ENCODE measurements around the gene TRUB2. TPM values are rescaled to one million over a fixed set of nuclear protein-coding genes. Genes with fewer than 3 reads are reported as not detected.

TRUB2 gene
- total RNA-seq, 1 experiment from 2014 or later = 42.1 TPM

DNA sequence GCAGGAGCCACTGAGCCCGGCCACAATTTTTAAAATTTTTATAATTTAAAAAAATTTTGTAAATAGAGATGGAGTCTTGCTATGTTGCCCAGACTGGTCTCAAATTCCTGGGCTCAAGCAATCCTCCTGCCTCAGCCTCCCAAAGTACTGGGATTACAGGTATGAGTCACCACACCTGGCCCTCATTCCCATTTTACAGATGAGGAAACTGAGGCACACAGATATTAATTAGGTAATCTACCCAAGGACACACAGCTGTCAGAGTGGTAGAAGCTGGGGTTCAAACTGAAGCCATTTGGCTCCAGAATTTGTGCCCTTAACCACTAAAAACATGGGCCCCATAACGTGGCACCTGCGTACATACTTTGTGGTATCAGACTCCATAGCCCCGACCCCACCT, 7.5 kb downstream of the TRUB2 start (continued):
- TF ChIP-seq SRF (IDR thresholded peaks at IDR 0.05; ENCODE audit: low read depth) = no peak

DNA sequence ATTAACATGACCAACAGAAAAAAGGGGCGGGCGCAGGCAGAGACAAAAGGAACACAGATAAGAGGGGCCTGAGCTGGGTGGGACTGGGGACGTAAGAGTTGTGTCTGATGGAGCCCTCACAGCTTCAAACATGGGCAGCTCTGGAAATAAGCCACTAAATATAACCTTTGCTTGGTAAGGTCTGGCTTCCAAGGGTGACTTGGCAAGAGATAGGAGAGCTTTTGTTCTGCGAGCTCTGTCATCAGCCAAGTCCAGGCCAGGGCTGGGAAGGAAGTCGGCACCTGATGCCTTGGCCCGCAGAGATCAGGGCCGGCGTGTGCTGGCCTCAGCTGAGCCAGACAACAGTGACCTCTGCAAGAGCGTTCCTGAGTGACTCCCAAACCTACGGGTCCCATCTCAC, 11.8 kb downstream of the TRUB2 start:
- no peak overlapping the region for H3K4me2 ChIP-seq (ENCODE audit: low read length)
- no peaks in the 10 kb centered on the region for H3K79me2 ChIP-seq (ENCODE audit: insufficient read depth, low read length)
- peaks cover 35 to 42% of the 10 kb centered on the region in 2 experiments for H3K4me1 ChIP-seq (ENCODE audit: control insufficient read depth in 1 of 2, insufficient read depth in 2 of 2, low read length in 2 of 2)
- no peak overlapping the region for H3K9ac ChIP-seq (ENCODE audit: low read length)
- no peaks in the 10 kb centered on the region for H3K9me3 ChIP-seq (ENCODE audit: control insufficient read depth in 1 of 2, insufficient read depth in 1 of 2, low read depth in 1 of 2, low read length in 2 of 2)
- CTCF ChIA-PET = no interaction called here
- no peak overlapping the region for H3K27ac ChIP-seq (ENCODE audit: low read depth, low read length)
- POLR2A ChIA-PET = no interaction called here
- RAD21 ChIA-PET (ENCODE audit: low non-redundant PET in 1 of 2, low total read pairs in 2 of 2, uncharacterized antibody in 2 of 2, unreplicated experiment in 2 of 2) = no interaction called here
- H3K4me3 ChIP-seq (replicated peaks in 1 of 2; ENCODE audit: low read depth in 1 of 2, low read length in 2 of 2) = no peak overlapping the region
- H4K20me1 ChIP-seq (ENCODE audit: insufficient read depth) = no peaks in the 10 kb centered on the region
- no peaks in the 10 kb centered on the region for H3K9me2 ChIP-seq (ENCODE audit: insufficient read depth)
- no peaks in the 10 kb centered on the region for H3K27me3 ChIP-seq (ENCODE audit: insufficient read depth, low read length)
- peaks cover 9 to 23% of the 10 kb centered on the region in 2 experiments; a peak in 3 of 4 replicates for H3K36me3 ChIP-seq (ENCODE audit: control insufficient read depth in 1 of 2, insufficient read depth in 2 of 2, low read length in 2 of 2)
- no peak overlapping the region for H2AFZ ChIP-seq (ENCODE audit: low read depth, low read length, poor library complexity, severe bottlenecking)
- DNase-seq (ENCODE audit: low read depth, low spot score) = no peak
- no TSS peak for BruUV-seq (replicated peaks)
- no peak for TF ChIP-seq POLR2AphosphoS5 (IDR thresholded peaks at IDR 0.05; ENCODE audit: low read depth, low read length)
- TF ChIP-seq SP1 (IDR thresholded peaks at IDR 0.05; ENCODE audit: low read depth) = no peak
- TF ChIP-seq JUND (IDR thresholded peaks at IDR 0.05) = no peak
- no peak for TF ChIP-seq YY1 (IDR thresholded peaks at IDR 0.05; ENCODE audit: extremely low read depth, insufficient replicate concordance, low read depth, low read length)
- TF ChIP-seq, protein P1, sequence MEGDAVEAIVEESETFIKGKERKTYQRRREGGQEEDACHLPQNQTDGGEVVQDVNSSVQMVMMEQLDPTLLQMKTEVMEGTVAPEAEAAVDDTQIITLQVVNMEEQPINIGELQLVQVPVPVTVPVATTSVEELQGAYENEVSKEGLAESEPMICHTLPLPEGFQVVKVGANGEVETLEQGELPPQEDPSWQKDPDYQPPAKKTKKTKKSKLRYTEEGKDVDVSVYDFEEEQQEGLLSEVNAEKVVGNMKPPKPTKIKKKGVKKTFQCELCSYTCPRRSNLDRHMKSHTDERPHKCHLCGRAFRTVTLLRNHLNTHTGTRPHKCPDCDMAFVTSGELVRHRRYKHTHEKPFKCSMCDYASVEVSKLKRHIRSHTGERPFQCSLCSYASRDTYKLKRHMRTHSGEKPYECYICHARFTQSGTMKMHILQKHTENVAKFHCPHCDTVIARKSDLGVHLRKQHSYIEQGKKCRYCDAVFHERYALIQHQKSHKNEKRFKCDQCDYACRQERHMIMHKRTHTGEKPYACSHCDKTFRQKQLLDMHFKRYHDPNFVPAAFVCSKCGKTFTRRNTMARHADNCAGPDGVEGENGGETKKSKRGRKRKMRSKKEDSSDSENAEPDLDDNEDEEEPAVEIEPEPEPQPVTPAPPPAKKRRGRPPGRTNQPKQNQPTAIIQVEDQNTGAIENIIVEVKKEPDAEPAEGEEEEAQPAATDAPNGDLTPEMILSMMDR (IDR thresholded peaks at IDR 0.05 in 2 of 3, conservative IDR thresholded peaks at IDR 0.05 in 1 of 3; ENCODE audit: borderline replicate concordance in 1 of 3, insufficient read depth in 1 of 3, low read depth in 2 of 3, low read length in 2 of 3) = no peak
- TF ChIP-seq, protein P2, sequence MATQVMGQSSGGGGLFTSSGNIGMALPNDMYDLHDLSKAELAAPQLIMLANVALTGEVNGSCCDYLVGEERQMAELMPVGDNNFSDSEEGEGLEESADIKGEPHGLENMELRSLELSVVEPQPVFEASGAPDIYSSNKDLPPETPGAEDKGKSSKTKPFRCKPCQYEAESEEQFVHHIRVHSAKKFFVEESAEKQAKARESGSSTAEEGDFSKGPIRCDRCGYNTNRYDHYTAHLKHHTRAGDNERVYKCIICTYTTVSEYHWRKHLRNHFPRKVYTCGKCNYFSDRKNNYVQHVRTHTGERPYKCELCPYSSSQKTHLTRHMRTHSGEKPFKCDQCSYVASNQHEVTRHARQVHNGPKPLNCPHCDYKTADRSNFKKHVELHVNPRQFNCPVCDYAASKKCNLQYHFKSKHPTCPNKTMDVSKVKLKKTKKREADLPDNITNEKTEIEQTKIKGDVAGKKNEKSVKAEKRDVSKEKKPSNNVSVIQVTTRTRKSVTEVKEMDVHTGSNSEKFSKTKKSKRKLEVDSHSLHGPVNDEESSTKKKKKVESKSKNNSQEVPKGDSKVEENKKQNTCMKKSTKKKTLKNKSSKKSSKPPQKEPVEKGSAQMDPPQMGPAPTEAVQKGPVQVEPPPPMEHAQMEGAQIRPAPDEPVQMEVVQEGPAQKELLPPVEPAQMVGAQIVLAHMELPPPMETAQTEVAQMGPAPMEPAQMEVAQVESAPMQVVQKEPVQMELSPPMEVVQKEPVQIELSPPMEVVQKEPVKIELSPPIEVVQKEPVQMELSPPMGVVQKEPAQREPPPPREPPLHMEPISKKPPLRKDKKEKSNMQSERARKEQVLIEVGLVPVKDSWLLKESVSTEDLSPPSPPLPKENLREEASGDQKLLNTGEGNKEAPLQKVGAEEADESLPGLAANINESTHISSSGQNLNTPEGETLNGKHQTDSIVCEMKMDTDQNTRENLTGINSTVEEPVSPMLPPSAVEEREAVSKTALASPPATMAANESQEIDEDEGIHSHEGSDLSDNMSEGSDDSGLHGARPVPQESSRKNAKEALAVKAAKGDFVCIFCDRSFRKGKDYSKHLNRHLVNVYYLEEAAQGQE (IDR thresholded peaks at IDR 0.05; ENCODE audit: low read depth) = no peak
- TF ChIP-seq, protein P3, sequence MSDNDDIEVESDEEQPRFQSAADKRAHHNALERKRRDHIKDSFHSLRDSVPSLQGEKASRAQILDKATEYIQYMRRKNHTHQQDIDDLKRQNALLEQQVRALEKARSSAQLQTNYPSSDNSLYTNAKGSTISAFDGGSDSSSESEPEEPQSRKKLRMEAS (IDR thresholded peaks at IDR 0.05) = no peak
- no peak for TF ChIP-seq EZH2phosphoT487 (IDR thresholded peaks at IDR 0.05; ENCODE audit: borderline replicate concordance)
- intact Hi-C loops (cut with micrococcal nuclease) = no loop called here
- no peak for ATAC-seq

Data from HCT116 (cell line).